ENCODE results near the gene KNSTRN.

KNSTRN gene

DNA sequence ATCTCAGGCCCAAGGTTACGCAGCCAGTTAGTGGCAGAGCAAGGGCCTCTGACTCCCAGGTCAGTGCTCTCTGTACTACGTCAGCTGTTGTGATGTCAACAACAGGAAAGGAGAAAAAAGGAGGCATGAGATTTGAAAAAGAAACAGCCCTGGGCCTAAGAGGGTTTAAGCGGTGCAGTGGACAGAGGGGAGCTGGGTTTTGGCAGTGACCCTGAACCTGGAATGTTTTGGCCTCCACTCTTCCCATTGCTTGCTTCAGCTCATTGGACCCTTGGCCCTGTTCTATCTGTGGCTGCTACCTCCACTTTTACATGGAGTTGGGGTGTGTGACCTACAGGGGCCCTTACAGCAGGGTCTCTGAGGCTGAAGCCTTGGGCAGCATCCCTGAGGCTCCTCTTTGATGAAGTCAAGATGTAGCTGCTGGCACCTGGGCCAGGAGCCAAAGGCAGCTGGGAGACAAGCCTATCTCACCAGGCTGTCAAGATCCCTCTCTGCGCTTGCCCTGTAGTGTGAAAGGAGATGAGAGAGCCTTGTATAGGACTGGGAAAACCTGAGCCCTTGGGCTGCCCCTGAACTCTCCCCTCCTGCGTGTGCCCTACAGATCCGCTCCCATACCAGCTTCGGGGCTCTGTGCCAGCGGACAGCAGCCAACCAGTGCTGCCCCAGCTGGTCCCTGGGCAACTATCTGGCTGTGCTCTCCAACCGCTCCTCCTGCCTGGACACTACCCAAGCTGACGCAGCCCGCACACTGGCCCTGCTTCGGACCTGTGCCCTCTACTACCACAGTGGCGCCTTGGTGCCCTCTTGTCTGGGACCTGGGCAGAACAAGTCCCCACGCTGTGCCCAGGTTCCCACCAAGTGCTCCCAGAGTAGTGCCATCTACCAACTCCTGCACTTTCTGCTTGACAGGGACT lies 15.8 kb upstream of the KNSTRN start:
- no peak for DNase-seq

GRCh38 chr15:40367371-40367685 lies 15.2 kb upstream of the KNSTRN start:
- DNase-seq, result no peak

GRCh38 chr15:40367686-40368611 lies 14.6 kb upstream of the KNSTRN start:
- DNase-seq, result peak; percentile 86

GRCh38 chr15:40368719-40369473 lies 13.6 kb upstream of the KNSTRN start:
- no peak for DNase-seq

- DNase-seq, result no peak
Measured at GRCh38 chr15:40369474-40369869, 13.0 kb upstream of the KNSTRN start.

- no peak for DNase-seq
Measured at GRCh38 chr15:40369971-40370370, 12.6 kb upstream of the KNSTRN start.

GRCh38 chr15:40372981-40373380 lies 9.5 kb upstream of the KNSTRN start:
- no peak for DNase-seq

- no peak for DNase-seq
Measured at GRCh38 chr15:40377606-40378005, 4.9 kb upstream of the KNSTRN start.

DNA sequence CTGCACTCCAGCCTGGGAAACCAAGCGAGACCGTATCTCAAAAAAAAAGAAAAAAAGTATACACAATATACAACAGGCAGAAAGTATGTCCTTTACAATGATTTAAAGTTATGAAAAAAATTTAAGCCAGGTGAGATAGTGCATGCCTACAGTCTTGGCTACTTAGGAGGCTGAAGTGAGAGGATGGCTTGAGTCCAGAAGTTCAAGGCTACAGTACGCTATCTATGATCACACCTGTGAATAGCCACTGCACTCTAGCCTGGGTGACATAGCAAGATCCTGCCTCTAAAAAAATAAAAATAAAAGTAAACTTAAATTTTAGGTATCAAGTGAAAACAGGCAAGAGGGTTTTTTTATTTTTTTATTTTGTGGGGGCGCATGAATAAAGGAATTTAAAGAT lies 3.1 kb upstream of the KNSTRN start:
- DNase-seq, result no peak

GRCh38 chr15:40379853-40380252 lies 2.7 kb upstream of the KNSTRN start:
- no peak for DNase-seq

- DNase-seq, result no peak
Measured at GRCh38 chr15:40380636-40381035, 1.9 kb upstream of the KNSTRN start.

GRCh38 chr15:40381818-40382529 lies 547 bp upstream of the KNSTRN start:
- no peak for DNase-seq

GRCh38 chr15:40386480-40386879 lies 4.0 kb downstream of the KNSTRN start:
- DNase-seq, result no peak

GRCh38 chr15:40388941-40389823 lies 6.7 kb downstream of the KNSTRN start:
- no peak for DNase-seq

DNA sequence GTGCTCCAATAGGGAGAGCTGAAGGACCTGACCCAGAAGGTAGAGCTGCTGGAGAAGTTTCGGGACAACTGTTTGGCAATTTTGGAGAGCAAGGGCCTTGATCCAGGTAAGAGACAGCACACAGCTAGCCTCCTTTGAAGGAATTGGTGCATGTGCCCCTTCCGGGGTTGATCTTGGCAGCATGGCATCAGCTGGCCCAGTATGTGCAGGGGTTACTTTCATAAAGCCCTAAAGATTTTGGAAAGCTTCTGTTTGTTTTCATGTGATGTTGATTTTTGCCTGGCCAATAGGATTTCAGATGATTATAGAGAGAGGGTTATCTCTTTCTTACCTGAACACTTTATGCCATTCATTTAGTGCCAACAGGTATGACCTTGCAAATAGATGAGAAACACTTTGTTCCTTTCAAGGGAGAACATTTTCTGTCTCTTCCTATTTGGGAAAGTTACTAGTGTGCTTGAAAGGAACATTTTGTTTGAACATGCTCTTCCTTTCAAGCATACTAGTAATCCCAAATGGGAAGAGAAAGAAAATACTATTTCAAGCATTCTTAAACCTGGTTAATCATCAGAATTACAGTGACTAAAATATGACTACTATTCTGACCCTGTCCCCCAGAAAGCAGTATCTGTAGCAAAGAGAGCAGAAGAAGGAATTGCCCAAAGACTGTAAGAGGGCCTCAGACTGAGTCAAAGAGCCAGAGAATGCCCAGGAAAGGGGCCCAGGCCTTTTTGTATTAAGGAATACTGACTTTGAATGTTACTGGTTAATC lies 7.5 kb downstream of the KNSTRN start:
- DNase-seq, result no peak

DNA sequence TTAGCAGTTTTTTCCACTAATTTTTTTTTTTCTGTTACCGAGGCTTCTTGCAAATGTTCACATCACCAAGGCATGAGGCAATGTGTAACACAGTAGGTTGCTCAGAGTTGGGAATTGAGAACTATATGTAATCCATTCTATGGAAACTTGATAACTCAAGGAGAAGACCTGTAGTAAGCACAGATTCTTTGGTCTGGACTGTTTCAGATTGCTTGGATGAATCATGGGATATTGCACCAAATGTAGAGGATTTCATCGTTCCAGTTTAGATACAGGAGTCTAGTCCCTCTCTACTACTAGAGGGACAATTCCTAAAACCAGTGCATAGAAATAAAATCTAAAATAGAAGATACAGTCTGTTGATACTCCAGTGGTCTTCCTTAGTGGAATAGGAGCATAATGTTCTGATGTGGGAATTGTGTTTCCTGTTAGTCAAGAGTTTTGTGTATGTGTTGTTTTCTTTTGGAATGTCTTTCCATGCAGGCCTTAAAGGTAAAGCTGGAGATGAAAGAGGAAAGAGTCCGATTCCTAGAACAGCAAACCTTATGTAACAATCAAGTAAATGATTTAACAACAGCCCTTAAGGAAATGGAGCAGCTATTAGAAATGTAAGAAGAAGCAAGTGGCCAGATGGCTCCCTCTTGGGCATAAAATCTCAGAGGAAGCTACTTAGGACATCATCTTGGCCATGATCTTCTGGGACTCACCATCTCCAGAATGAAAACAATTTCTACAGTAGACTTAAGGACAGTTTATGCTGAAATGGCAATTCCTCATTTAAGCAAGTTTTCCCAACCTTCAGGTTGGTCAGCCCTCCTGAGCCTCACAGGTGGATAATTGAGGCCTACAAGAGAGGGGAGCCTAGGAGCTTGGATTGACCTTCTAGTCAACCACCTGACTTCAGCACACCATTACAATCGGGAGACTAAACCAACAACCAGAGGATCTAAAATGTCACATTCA lies 10.7 kb downstream of the KNSTRN start:
- no peak for DNase-seq

DNA sequence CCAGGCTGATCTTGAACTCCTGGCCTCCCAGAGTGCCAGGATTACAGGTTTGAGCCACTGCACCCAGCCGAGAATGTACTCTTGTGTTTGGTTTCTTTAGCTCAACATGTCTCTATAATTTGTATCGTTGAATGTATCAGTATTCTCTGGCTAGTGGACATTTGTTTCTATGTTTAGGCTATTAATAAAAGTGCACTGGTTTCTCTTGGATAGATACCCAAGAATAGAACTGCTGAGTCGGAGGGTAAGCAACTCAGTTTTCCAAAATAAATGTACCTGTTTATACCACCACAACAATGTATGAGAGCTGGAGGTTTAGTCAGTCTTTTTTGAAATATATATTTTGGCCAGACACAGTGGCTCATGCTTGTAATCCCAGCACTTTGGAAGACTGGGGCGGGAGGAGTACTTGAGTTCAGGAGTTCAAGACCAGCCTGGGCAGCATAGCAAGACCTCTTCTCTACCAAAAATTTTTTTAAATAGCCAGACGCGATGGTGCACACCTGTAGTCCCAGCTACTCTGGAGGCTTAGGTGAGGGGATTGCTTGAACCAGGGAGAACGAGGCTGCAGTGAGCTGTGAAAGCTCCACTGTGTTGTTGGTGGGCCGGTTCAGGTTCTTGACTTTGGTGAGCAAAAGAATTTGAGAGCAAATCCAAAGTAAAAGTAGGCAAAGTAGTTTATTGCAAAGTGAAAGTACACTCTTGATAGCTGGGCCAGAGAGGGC lies 15.3 kb downstream of the KNSTRN start:
- no peak for DNase-seq

DNA sequence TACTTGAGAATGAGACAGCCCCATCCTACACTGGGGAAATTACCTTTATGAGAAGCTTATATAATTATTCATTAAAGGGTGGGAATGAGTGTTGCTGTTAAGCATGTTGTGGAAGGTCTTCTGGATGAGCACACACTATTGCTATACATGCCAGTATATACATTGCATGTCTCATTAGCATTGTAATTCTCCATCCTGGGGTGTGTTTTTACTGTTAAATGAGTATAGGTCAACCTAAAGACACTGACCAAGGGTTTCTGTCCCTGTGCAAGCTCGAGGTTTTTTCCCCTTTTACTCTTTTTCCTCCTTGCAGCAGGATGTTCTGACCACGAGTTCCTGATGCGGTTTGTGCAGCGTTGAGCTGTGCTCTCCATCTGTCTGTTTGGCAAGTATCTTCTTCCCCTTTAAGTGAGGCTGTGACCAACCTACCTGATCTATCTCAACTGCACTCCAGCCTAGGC lies 15.9 kb downstream of the KNSTRN start:
- no peak for DNase-seq

DNA sequence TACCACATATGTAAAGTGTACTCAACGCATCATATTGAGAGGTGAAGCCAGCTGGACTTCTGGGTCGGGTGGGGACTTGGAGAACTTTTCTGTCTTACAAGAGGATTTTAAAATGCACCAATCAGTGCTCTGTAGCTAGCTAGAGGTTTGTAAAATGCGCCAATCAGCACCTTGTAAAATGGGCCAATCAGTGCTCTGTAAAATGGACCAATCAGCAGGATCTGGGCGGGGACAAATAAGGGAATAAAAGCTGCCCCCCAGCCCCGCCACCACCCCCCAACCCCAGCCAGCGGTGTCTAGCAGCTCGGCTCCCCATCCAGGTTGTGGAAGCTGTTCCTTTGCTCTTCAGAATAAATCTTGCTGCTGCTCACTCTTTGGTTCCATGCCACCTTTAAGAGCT lies 16.8 kb downstream of the KNSTRN start:
- no peak for DNase-seq

All from activated naive CD4-positive, alpha-beta T cell treated with anti-CD3 and anti-CD28 coated beads, Interleukin-2, amount 50 U/mL, for 16 hours (primary cell).